ENCODE measurements around the gene SIX2. TPM values are rescaled to one million over a fixed set of nuclear protein-coding genes. Genes with fewer than 3 reads are reported as not detected.

The SIX2 gene
- total RNA-seq, 1 donor from 2014 or later, result 7.4 TPM

GRCh38 chr2:45026924-45027450, 17.7 kb upstream of the SIX2 start:
- Histone ChIP-seq H3K9me3 (ENCODE audit: insufficient read depth, low read depth, low read length) (no peaks in the 10 kb centered on the region), H3K27me3 (ENCODE audit: insufficient read depth, low read length) (peaks cover 16% of the 10 kb centered on the region), H3K36me3 (ENCODE audit: insufficient read depth, low read length) (no peaks in the 10 kb centered on the region), H4K20me1 (ENCODE audit: insufficient read depth, low read length) (no peaks in the 10 kb centered on the region), H2AFZ (ENCODE audit: low read depth, low read length) (no peak overlapping the region), H3K4me1 (ENCODE audit: insufficient read depth, low read length) (no peaks in the 10 kb centered on the region), H3K27ac (ENCODE audit: low read depth, low read length) (no peak overlapping the region), H3K9ac (ENCODE audit: low read length) (no peak overlapping the region), H3K4me2 (ENCODE audit: low read length) (no peak overlapping the region), H3K79me2 (ENCODE audit: insufficient read depth, low read length) (no peaks in the 10 kb centered on the region), H3K4me3 (ENCODE audit: insufficient read depth, low read depth, low read length) (no peak overlapping the region)
- Mint-ChIP-seq H3K36me3 (ENCODE audit: low read depth, unreplicated experiment) (no peaks in the 10 kb centered on the region), H3K4me3 (ENCODE audit: unreplicated experiment) (no peak overlapping the region), H3K27me3 (ENCODE audit: low read depth, unreplicated experiment) (peaks cover 24% of the 10 kb centered on the region), H3K4me1 (ENCODE audit: low read depth, unreplicated experiment) (peaks cover 8% of the 10 kb centered on the region), H3K9me3 (ENCODE audit: unreplicated experiment) (no peaks in the 10 kb centered on the region), H3K27ac (ENCODE audit: unreplicated experiment) (no peak overlapping the region)
- TF ChIP-seq EZH2 (IDR thresholded peaks at IDR 0.05; ENCODE audit: insufficient read depth, low read length), result no peak
- TF ChIP-seq, protein P1, sequence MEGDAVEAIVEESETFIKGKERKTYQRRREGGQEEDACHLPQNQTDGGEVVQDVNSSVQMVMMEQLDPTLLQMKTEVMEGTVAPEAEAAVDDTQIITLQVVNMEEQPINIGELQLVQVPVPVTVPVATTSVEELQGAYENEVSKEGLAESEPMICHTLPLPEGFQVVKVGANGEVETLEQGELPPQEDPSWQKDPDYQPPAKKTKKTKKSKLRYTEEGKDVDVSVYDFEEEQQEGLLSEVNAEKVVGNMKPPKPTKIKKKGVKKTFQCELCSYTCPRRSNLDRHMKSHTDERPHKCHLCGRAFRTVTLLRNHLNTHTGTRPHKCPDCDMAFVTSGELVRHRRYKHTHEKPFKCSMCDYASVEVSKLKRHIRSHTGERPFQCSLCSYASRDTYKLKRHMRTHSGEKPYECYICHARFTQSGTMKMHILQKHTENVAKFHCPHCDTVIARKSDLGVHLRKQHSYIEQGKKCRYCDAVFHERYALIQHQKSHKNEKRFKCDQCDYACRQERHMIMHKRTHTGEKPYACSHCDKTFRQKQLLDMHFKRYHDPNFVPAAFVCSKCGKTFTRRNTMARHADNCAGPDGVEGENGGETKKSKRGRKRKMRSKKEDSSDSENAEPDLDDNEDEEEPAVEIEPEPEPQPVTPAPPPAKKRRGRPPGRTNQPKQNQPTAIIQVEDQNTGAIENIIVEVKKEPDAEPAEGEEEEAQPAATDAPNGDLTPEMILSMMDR (IDR thresholded peaks at IDR 0.05; ENCODE audit: insufficient read depth, low read depth, low read length), result no peak
- no peak for FAIRE-seq
- no peak for DNase-seq (ENCODE audit: low read depth)

DNA sequence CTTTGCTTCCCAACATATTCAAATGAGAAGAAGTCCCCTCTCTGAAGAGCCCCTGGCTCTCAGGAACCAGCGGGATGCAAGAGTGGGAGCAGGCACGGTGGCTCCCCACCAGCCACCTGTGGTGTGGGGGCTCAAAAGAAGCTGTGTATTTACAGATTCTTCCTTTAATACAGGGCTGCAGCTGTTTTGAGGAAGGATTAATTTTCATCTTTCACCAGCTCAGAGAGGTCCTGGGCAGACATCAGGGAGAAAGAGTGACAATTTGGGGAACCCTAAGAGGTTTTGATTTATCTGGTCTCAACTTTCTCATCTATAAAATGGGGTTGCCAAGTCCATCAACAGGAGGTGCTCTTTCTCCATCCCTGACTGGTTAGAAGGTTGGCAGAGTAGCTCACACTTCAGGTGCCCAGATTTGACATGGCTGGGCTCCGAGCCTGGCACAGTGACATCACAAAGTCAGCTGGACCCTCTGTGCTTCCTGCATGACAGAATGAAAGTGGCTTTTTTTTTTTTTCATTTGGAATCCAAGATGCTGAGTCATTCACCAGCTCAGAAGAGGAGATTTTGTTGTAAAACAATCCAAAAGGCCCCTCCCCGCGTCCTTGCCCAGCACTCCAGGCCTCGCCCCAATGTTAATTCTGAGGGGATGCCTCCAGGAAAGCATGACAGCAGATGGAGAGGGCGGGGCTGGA, 15.5 kb upstream of the SIX2 start:
- H3K27ac Mint-ChIP-seq (ENCODE audit: unreplicated experiment), result no peak overlapping the region
- no peak overlapping the region for H3K4me3 Mint-ChIP-seq (ENCODE audit: unreplicated experiment)

More for the DNA sequence above, 15.5 kb upstream of the SIX2 start:
- Histone ChIP-seq H3K4me1 (ENCODE audit: insufficient read depth, low read length) (no peaks in the 10 kb centered on the region), H3K27ac (ENCODE audit: low read depth, low read length) (no peak overlapping the region), H3K4me3 (ENCODE audit: insufficient read depth, low read depth, low read length) (no peak overlapping the region), H4K20me1 (ENCODE audit: insufficient read depth, low read length) (no peaks in the 10 kb centered on the region), H3K4me2 (ENCODE audit: low read length) (no peak overlapping the region), H2AFZ (ENCODE audit: low read depth, low read length) (no peak overlapping the region), H3K9me3 (ENCODE audit: insufficient read depth, low read depth, low read length) (no peaks in the 10 kb centered on the region), H3K79me2 (ENCODE audit: insufficient read depth, low read length) (no peaks in the 10 kb centered on the region), H3K27me3 (ENCODE audit: insufficient read depth, low read length) (peaks cover 26% of the 10 kb centered on the region), H3K36me3 (ENCODE audit: insufficient read depth, low read length) (no peaks in the 10 kb centered on the region), H3K9ac (ENCODE audit: low read length) (no peak overlapping the region)
- FAIRE-seq (no peak), DNase-seq (ENCODE audit: low read depth) (peak; percentile 74)
- no peak for TF ChIP-seq EZH2 (IDR thresholded peaks at IDR 0.05; ENCODE audit: insufficient read depth, low read length)
- TF ChIP-seq, protein P1 (IDR thresholded peaks at IDR 0.05; ENCODE audit: insufficient read depth, low read depth, low read length), result peak; percentile 3
- H3K9me3 Mint-ChIP-seq (ENCODE audit: unreplicated experiment), result no peaks in the 10 kb centered on the region
- H3K36me3 Mint-ChIP-seq (ENCODE audit: low read depth, unreplicated experiment), result no peaks in the 10 kb centered on the region
- H3K4me1 Mint-ChIP-seq (ENCODE audit: low read depth, unreplicated experiment), result peaks cover 8% of the 10 kb centered on the region
- peaks cover 16% of the 10 kb centered on the region for H3K27me3 Mint-ChIP-seq (ENCODE audit: low read depth, unreplicated experiment)
